PC-3 (cell line): ENCODE data around the gene WDPCP.

Experiments used
- EZH2 ChIP-seq: fragments of 300-600 bp; sonication (generic); IDR thresholded peaks from one replicate; pipeline ENCODE4 v1.6.1; 2017; ENCODE audit warnings: antibody characterized with exemption, mild to moderate bottlenecking, low read length; ENCODE audit not compliant: unreplicated experiment
- EZH2phosphoT487 ChIP-seq: fragments of 300-600 bp; sonication (generic); IDR thresholded peaks from 2 replicates; pipeline ENCODE4 v1.6.1; 2018; ENCODE audit warnings: mild to moderate bottlenecking, antibody characterized with exemption, low read length, borderline replicate concordance
- TF ChIP-seq, protein P1 (sequence below): fragments of 300-600 bp; sonication (generic); conservative IDR thresholded peaks from 2 replicates; pipeline ENCODE4 v1.5.1; 2017; ENCODE audit warnings: antibody characterized with exemption, low read depth, mild to moderate bottlenecking, low read length

- TF ChIP-seq, protein P1, sequence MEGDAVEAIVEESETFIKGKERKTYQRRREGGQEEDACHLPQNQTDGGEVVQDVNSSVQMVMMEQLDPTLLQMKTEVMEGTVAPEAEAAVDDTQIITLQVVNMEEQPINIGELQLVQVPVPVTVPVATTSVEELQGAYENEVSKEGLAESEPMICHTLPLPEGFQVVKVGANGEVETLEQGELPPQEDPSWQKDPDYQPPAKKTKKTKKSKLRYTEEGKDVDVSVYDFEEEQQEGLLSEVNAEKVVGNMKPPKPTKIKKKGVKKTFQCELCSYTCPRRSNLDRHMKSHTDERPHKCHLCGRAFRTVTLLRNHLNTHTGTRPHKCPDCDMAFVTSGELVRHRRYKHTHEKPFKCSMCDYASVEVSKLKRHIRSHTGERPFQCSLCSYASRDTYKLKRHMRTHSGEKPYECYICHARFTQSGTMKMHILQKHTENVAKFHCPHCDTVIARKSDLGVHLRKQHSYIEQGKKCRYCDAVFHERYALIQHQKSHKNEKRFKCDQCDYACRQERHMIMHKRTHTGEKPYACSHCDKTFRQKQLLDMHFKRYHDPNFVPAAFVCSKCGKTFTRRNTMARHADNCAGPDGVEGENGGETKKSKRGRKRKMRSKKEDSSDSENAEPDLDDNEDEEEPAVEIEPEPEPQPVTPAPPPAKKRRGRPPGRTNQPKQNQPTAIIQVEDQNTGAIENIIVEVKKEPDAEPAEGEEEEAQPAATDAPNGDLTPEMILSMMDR: no peak
- TF ChIP-seq EZH2 (no peak), EZH2phosphoT487 (no peak)
Observed at GRCh38 chr2:63432373-63432772, 155.9 kb downstream of the WDPCP start.
